K562 (cell line): ENCODE measurements around the gene KAZN. TPM values are rescaled to one million over a fixed set of nuclear protein-coding genes. Genes with fewer than 3 reads are reported as not detected.
A peak's percentile ranks its signal among the peaks of the same experiment; 100 is the strongest.

ENCODE experiments used
- ELF1 ChIP-seq: fragments of 200-800 bp; sonication (Bioruptor generic); IDR thresholded peaks from 2 replicates; pipeline ENCODE4 v1.6.1; 2016; ENCODE audit warnings: missing genetic modification characterization, missing compliant biosample characterization
- HOXB6 ChIP-seq: fragments of 250-450 bp; sonication (Bioruptor Pico); IDR thresholded peaks from 2 replicates; pipeline ENCODE4 v1.5.1; 2022; ENCODE audit warnings: mild to moderate bottlenecking, borderline replicate concordance
- ILF3 ChIP-seq: fragments of 450-650 bp; IDR thresholded peaks from 2 replicates; pipeline ENCODE4 v1.6.1; 2018; ENCODE audit warnings: antibody characterized with exemption, mild to moderate bottlenecking, moderate library complexity, borderline replicate concordance
- POLR2B ChIP-seq: fragments of 450-650 bp; IDR thresholded peaks from 2 replicates; pipeline ENCODE4 v1.6.1; 2018; ENCODE audit warnings: low read depth; ENCODE audit not compliant: partially characterized antibody
- ZNF3 ChIP-seq: fragments of 250-450 bp; sonication (Bioruptor Pico); IDR thresholded peaks from 2 replicates; pipeline ENCODE4 v1.5.0; 2021; ENCODE audit warnings: mild to moderate bottlenecking, moderate library complexity
- polyA plus RNA-seq, 8 experiments: library from polyadenylated mRNA; depleted of rRNA in 4 of 8; stranded (reverse) in 5 of 8; unstranded in 3 of 8; fragments of >200 nt; fragmentation: Nextera tagmentation in 2 of 8; fragmentation: Illumina TruSeq in 1 of 8; extraction: Ambion mirVana in 2 of 8; extraction: Trizol in 1 of 8; gene quantifications; 2 replicates each; pipeline versions ENCODE4 v1.2.1 to v1.2.3, GENCODE V29; 2011 to 2014; ENCODE audit warnings: inconsistent platforms in 1 of 8, missing spikeins in 1 of 8
- total RNA-seq, 7 experiments: library from RNA; depleted of rRNA in 6 of 7; stranded (reverse); fragments of >200 nt in 6 of 7; fragmentation: Illumina TruSeq in 2 of 7; extraction: Trizol in 2 of 7; gene quantifications; 2 replicates each; pipeline versions ENCODE4 v1.2.1 to v1.2.3, GENCODE V29; 2011 to 2021; ENCODE audit warnings: low replicate concordance in 1 of 7
- TF ChIP-seq, protein P1 (sequence below): fragments of 450-650 bp; IDR thresholded peaks from 2 replicates; pipeline ENCODE4 v1.6.1; 2016; ENCODE audit warnings: mild to moderate bottlenecking, moderate library complexity
- TF ChIP-seq, protein P2 (sequence below): fragments of 450-650 bp; IDR thresholded peaks from 2 replicates; pipeline ENCODE4 v1.6.1; 2016; ENCODE audit warnings: low read depth

KAZN gene
- total and polyA plus RNA-seq, 9 of the 15 experiments (the other 6 are each of a cell fraction or from before 2014, with no cell fraction given), result 2.1 to 21.6 (median 5.4) TPM

DNA sequence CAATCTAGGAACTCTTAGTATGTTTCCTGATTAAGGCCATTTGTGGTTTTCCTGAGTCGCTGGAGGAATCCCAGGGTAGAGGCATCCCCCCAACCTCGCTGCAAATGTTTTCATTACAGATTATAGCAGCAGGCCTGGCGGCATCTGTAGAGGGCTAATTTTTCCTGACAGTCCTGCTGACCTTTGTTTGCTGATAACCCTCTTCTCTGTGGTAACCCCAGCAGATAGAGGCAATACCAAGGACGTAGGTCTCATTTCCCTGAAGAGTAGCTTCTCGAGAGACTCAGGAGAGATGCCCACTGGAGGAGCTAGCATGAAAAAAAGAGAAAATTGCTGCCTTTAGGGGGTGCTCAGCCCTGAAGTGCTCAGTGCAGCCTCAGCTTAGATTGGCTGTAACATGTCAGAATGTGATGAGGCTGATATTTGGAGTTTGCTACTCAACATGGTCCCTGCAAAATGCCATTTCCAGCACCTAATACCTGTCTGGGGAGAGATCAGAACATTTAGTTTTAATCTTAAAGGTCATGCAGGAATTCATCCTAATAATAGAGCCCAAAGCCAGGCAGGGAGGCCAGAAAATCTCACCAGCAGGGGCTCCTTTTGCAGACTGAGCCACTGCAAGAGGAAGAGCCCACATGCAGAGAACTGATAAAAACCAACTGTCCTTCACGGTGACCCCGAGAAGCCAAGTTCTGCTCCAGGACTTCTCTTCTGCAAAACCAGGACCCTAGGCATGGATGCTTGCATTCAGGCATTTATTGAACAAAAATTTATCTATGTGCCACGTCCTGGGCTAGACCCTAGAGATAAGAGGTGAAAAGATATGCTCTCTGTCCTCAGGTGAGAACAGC is 184.5 kb downstream of the KAZN start (continued):
- TF ChIP-seq, protein P1, sequence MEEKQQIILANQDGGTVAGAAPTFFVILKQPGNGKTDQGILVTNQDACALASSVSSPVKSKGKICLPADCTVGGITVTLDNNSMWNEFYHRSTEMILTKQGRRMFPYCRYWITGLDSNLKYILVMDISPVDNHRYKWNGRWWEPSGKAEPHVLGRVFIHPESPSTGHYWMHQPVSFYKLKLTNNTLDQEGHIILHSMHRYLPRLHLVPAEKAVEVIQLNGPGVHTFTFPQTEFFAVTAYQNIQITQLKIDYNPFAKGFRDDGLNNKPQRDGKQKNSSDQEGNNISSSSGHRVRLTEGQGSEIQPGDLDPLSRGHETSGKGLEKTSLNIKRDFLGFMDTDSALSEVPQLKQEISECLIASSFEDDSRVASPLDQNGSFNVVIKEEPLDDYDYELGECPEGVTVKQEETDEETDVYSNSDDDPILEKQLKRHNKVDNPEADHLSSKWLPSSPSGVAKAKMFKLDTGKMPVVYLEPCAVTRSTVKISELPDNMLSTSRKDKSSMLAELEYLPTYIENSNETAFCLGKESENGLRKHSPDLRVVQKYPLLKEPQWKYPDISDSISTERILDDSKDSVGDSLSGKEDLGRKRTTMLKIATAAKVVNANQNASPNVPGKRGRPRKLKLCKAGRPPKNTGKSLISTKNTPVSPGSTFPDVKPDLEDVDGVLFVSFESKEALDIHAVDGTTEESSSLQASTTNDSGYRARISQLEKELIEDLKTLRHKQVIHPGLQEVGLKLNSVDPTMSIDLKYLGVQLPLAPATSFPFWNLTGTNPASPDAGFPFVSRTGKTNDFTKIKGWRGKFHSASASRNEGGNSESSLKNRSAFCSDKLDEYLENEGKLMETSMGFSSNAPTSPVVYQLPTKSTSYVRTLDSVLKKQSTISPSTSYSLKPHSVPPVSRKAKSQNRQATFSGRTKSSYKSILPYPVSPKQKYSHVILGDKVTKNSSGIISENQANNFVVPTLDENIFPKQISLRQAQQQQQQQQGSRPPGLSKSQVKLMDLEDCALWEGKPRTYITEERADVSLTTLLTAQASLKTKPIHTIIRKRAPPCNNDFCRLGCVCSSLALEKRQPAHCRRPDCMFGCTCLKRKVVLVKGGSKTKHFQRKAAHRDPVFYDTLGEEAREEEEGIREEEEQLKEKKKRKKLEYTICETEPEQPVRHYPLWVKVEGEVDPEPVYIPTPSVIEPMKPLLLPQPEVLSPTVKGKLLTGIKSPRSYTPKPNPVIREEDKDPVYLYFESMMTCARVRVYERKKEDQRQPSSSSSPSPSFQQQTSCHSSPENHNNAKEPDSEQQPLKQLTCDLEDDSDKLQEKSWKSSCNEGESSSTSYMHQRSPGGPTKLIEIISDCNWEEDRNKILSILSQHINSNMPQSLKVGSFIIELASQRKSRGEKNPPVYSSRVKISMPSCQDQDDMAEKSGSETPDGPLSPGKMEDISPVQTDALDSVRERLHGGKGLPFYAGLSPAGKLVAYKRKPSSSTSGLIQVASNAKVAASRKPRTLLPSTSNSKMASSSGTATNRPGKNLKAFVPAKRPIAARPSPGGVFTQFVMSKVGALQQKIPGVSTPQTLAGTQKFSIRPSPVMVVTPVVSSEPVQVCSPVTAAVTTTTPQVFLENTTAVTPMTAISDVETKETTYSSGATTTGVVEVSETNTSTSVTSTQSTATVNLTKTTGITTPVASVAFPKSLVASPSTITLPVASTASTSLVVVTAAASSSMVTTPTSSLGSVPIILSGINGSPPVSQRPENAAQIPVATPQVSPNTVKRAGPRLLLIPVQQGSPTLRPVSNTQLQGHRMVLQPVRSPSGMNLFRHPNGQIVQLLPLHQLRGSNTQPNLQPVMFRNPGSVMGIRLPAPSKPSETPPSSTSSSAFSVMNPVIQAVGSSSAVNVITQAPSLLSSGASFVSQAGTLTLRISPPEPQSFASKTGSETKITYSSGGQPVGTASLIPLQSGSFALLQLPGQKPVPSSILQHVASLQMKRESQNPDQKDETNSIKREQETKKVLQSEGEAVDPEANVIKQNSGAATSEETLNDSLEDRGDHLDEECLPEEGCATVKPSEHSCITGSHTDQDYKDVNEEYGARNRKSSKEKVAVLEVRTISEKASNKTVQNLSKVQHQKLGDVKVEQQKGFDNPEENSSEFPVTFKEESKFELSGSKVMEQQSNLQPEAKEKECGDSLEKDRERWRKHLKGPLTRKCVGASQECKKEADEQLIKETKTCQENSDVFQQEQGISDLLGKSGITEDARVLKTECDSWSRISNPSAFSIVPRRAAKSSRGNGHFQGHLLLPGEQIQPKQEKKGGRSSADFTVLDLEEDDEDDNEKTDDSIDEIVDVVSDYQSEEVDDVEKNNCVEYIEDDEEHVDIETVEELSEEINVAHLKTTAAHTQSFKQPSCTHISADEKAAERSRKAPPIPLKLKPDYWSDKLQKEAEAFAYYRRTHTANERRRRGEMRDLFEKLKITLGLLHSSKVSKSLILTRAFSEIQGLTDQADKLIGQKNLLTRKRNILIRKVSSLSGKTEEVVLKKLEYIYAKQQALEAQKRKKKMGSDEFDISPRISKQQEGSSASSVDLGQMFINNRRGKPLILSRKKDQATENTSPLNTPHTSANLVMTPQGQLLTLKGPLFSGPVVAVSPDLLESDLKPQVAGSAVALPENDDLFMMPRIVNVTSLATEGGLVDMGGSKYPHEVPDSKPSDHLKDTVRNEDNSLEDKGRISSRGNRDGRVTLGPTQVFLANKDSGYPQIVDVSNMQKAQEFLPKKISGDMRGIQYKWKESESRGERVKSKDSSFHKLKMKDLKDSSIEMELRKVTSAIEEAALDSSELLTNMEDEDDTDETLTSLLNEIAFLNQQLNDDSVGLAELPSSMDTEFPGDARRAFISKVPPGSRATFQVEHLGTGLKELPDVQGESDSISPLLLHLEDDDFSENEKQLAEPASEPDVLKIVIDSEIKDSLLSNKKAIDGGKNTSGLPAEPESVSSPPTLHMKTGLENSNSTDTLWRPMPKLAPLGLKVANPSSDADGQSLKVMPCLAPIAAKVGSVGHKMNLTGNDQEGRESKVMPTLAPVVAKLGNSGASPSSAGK, result peak; percentile 54; the same call in 1 of the 2 replicates
- no peak for TF ChIP-seq ZNF3 (CRISPR knock-in tag)
- TF ChIP-seq ILF3, result no peak
- TF ChIP-seq ELF1 (tag), result no peak
- no peak for TF ChIP-seq POLR2B
- TF ChIP-seq, protein P2, sequence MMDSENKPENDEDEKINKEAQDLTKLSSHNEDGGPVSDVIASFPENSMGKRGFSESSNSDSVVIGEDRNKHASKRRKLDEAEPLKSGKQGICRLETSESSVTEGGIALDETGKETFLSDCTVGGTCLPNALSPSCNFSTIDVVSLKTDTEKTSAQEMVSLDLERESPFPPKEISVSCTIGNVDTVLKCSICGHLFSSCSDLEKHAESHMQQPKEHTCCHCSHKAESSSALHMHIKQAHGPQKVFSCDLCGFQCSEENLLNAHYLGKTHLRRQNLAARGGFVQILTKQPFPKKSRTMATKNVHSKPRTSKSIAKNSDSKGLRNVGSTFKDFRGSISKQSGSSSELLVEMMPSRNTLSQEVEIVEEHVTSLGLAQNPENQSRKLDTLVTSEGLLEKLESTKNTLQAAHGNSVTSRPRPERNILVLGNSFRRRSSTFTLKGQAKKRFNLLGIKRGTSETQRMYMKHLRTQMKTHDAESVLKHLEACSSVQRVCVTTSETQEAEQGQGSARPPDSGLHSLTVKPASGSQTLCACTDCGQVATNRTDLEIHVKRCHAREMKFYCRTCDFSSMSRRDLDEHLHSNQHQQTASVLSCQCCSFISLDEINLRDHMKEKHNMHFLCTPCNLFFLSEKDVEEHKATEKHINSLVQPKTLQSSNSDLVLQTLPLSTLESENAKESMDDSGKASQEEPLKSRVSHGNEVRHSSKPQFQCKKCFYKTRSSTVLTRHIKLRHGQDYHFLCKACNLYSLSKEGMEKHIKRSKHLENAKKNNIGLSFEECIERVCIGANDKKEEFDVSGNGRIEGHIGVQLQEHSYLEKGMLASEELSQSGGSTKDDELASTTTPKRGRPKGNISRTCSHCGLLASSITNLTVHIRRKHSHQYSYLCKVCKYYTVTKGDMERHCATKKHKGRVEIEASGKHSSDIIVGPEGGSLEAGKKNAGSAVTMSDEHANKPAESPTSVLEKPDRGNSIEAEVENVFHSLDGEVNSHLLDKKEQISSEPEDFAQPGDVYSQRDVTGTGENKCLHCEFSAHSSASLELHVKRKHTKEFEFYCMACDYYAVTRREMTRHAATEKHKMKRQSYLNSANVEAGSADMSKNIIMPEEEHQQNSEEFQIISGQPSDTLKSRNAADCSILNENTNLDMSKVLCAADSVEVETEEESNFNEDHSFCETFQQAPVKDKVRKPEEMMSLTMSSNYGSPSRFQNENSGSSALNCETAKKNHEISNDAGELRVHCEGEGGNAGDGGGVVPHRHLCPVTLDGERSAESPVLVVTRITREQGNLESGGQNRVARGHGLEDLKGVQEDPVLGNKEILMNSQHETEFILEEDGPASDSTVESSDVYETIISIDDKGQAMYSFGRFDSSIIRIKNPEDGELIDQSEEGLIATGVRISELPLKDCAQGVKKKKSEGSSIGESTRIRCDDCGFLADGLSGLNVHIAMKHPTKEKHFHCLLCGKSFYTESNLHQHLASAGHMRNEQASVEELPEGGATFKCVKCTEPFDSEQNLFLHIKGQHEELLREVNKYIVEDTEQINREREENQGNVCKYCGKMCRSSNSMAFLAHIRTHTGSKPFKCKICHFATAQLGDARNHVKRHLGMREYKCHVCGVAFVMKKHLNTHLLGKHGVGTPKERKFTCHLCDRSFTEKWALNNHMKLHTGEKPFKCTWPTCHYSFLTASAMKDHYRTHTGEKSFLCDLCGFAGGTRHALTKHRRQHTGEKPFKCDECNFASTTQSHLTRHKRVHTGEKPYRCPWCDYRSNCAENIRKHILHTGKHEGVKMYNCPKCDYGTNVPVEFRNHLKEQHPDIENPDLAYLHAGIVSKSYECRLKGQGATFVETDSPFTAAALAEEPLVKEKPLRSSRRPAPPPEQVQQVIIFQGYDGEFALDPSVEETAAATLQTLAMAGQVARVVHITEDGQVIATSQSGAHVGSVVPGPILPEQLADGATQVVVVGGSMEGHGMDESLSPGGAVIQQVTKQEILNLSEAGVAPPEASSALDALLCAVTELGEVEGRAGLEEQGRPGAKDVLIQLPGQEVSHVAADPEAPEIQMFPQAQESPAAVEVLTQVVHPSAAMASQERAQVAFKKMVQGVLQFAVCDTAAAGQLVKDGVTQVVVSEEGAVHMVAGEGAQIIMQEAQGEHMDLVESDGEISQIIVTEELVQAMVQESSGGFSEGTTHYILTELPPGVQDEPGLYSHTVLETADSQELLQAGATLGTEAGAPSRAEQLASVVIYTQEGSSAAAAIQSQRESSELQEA, result no peak
- no peak for TF ChIP-seq HOXB6 (CRISPR knock-in tag)
